Retinal pigment epithelial cell (primary cell): ENCODE measurements around the gene POMT1.

ENCODE experiments used
- DNase-seq: peaks from one replicate; pipeline ENCODE4 v3.0.0-alpha.2; 2010; ENCODE audit warnings: low read depth
- H3K4me3 ChIP-seq: 2 replicates; pipeline ENCODE4 v1.5.1; 2011; ENCODE audit warnings: mild to moderate bottlenecking, low read length, control low read depth, moderate library complexity
- CTCF ChIP-seq: conservative IDR thresholded peaks from 2 replicates; pipeline ENCODE4 v1.5.1; 2011; ENCODE audit warnings: low read depth, low read length, control low read depth, inconsistent platforms

POMT1 gene

GRCh38 chr9:131520503-131520902 lies 17.8 kb downstream of the POMT1 start:
- no peak overlapping the region for H3K4me3 ChIP-seq
- DNase-seq: no peak
- no peak for TF ChIP-seq CTCF

- H3K4me3 ChIP-seq: no peak overlapping the region
- DNase-seq: no peak
- no peak for TF ChIP-seq CTCF
Measured at GRCh38 chr9:131521203-131521602, 18.5 kb downstream of the POMT1 start.

- H3K4me3 ChIP-seq: no peak overlapping the region
- no peak for DNase-seq
- TF ChIP-seq CTCF: no peak
Measured at GRCh38 chr9:131521822-131522221, 19.1 kb downstream of the POMT1 start.

GRCh38 chr9:131522257-131523085 lies 19.8 kb downstream of the POMT1 start:
- no peak overlapping the region for H3K4me3 ChIP-seq
- TF ChIP-seq CTCF: no peak
- DNase-seq: no peak

GRCh38 chr9:131523086-131523388 lies 20.3 kb downstream of the POMT1 start:
- H3K4me3 ChIP-seq: no peak overlapping the region
- no peak for DNase-seq
- TF ChIP-seq CTCF: no peak

GRCh38 chr9:131523451-131524435 lies 21.0 kb downstream of the POMT1 start:
- TF ChIP-seq CTCF: no peak
- H3K4me3 ChIP-seq: no peak overlapping the region
- no peak for DNase-seq
